Fibroblast of lung (primary cell): ENCODE data around the gene EVI5.

Experiments used
- EZH2 ChIP-seq: IDR thresholded peaks from 2 replicates; pipeline ENCODE4 v1.5.1; 2012; ENCODE audit warnings: low read length, control low read depth, mild to moderate bottlenecking; ENCODE audit errors: missing control alignments
- TF ChIP-seq, protein P1 (sequence below), 2 donors: IDR thresholded peaks in 1 of 2; conservative IDR thresholded peaks in 1 of 2; 1 replicate in 1 of 2; 2 replicates in 1 of 2; pipeline ENCODE4 v1.5.1; 2011 to 2012; ENCODE audit warnings: low read length in 2 of 2, control low read depth in 1 of 2, inconsistent platforms in 1 of 2, low read depth in 1 of 2, mild to moderate bottlenecking in 1 of 2

DNA sequence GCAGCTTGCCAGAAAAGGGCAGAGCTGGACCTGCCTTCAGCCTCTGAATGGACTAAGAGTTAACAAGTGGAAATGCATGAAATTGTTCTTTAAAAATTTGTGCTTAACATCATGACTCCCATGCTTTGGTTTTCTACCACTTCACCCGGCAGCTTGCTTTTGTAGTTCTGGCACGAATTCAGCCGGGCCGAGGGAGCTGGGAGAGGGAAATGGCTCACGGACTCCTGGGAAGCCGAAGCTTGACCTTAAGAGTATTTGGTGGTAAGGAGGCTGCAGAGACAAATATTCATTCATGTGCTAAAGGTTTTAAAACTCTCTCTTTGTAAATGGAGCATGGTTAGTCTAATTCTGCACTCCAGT is 281.0 kb downstream of the EVI5 start:
- TF ChIP-seq, protein P1, sequence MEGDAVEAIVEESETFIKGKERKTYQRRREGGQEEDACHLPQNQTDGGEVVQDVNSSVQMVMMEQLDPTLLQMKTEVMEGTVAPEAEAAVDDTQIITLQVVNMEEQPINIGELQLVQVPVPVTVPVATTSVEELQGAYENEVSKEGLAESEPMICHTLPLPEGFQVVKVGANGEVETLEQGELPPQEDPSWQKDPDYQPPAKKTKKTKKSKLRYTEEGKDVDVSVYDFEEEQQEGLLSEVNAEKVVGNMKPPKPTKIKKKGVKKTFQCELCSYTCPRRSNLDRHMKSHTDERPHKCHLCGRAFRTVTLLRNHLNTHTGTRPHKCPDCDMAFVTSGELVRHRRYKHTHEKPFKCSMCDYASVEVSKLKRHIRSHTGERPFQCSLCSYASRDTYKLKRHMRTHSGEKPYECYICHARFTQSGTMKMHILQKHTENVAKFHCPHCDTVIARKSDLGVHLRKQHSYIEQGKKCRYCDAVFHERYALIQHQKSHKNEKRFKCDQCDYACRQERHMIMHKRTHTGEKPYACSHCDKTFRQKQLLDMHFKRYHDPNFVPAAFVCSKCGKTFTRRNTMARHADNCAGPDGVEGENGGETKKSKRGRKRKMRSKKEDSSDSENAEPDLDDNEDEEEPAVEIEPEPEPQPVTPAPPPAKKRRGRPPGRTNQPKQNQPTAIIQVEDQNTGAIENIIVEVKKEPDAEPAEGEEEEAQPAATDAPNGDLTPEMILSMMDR (conservative IDR thresholded peaks at IDR 0.05 in 1 of 2, IDR thresholded peaks at IDR 0.05 in 1 of 2; ENCODE audit: low read depth in 1 of 2, low read length in 2 of 2): no peak
- no peak for TF ChIP-seq EZH2
